Panc1 (cell line): ENCODE measurements around the gene FN3KRP. TPM values are rescaled to one million over a fixed set of nuclear protein-coding genes. Genes with fewer than 3 reads are reported as not detected.

Source experiments
- ATAC-seq: fragments of 200-7000 bp; cut with Tn5 transposase; 2 replicates; pipeline ENCODE4 v1.9.1; 2020; ENCODE audit warnings: mild to moderate bottlenecking, moderate library complexity
- BruUV-seq: library from RNA; stranded (reverse); fragments of 400-500 nt; replicated peaks from 2 replicates; lab custom pipeline; 2021; lab: Mats Ljungman, UMichigan
- CTCF ChIA-PET: fragments of 300-600 bp; sonication (Branson Sonifier 250); formaldehyde crosslinking; loops from one replicate; lab custom pipeline; 2022; ENCODE audit warnings: antibody characterized with exemption; lab: Charles Lee
- POLR2A ChIA-PET: fragments of 300-600 bp; sonication (Branson Sonifier 250); formaldehyde crosslinking; loops from one replicate; lab custom pipeline; 2022; ENCODE audit warnings: antibody characterized with exemption; lab: Charles Lee
- DNase-seq: peaks from one replicate; pipeline ENCODE4 v3.0.0-alpha.2; 2010; ENCODE audit warnings: low read depth, low spot score
- H3K27ac ChIP-seq: 2 replicates; pipeline ENCODE4 v1.5.1; 2011; ENCODE audit warnings: mild to moderate bottlenecking, low read length, inconsistent platforms
- H3K27me3 ChIP-seq: fragments of 200-500 bp; sonication (Bioruptor generic); 2 replicates; pipeline ENCODE4 v1.6.0; 2014; ENCODE audit warnings: low read length, inconsistent platforms; ENCODE audit not compliant: control insufficient read depth, insufficient read depth
- H3K36me3 ChIP-seq: fragments of 200-500 bp; sonication (Bioruptor generic); 2 replicates; pipeline ENCODE4 v1.5.1; 2014; ENCODE audit warnings: inconsistent platforms, mild to moderate bottlenecking, low read length, moderate library complexity; ENCODE audit not compliant: control insufficient read depth, insufficient read depth
- H3K4me1 ChIP-seq: 2 replicates; pipeline ENCODE4 v1.5.1; 2011; ENCODE audit warnings: inconsistent platforms, mild to moderate bottlenecking, low read length, moderate library complexity; ENCODE audit not compliant: control insufficient read depth, insufficient read depth
- H3K4me3 ChIP-seq, 2 experiments: 2 replicates each; pipeline ENCODE4 v1.5.1; 2011 to 2012; ENCODE audit warnings: low read depth in 2 of 2, low read length in 2 of 2, mild to moderate bottlenecking in 2 of 2, inconsistent platforms in 1 of 2, moderate library complexity in 1 of 2
- H3K9me3 ChIP-seq: fragments of 200-500 bp; sonication (Bioruptor generic); 2 replicates; pipeline ENCODE4 v1.5.1; 2014; ENCODE audit warnings: low read depth, mild to moderate bottlenecking, inconsistent platforms, low read length, moderate library complexity; ENCODE audit not compliant: control insufficient read depth, insufficient read depth
- POLR2AphosphoS5 ChIP-seq: IDR thresholded peaks from 2 replicates; pipeline ENCODE4 v1.6.1; 2012; ENCODE audit warnings: mild to moderate bottlenecking, low read depth, low read length, moderate library complexity
- SIN3A ChIP-seq: IDR thresholded peaks from 2 replicates; pipeline ENCODE4 v1.6.1; 2012; ENCODE audit warnings: low read depth, mild to moderate bottlenecking, low read length, moderate library complexity, borderline replicate concordance; ENCODE audit not compliant: insufficient read depth
- TCF7L2 ChIP-seq: IDR thresholded peaks from 2 replicates; pipeline ENCODE4 v1.6.1; 2011; ENCODE audit warnings: mild to moderate bottlenecking, low read depth, low read length, inconsistent platforms
- in situ Hi-C: cut with HindIII; loops from 2 replicates; pipeline ENCODE4 v1.10.0; 2016; ENCODE audit warnings: low sequenced_read_pairs, low pct_unique_long_range_greater_than_20kb
- intact Hi-C: fragments of 100-400 bp; cut with micrococcal nuclease; formaldehyde crosslinking; loops from one replicate; pipeline ENCODE4 v1.10.0; 2022; ENCODE audit not compliant: unreplicated experiment
- total RNA-seq: library from RNA; stranded (reverse); gene quantifications from one replicate; pipeline ENCODE4 v1.2.1, GENCODE V29; 2021; ENCODE audit not compliant: unreplicated experiment
- TF ChIP-seq, protein P1 (sequence below), 2 experiments: IDR thresholded peaks; 2 replicates each; pipeline ENCODE4 v1.6.1; 2011 to 2012; ENCODE audit warnings: low read depth in 2 of 2, control low read depth in 1 of 2, low read length in 1 of 2, mild to moderate bottlenecking in 1 of 2, moderate library complexity in 1 of 2; ENCODE audit not compliant: insufficient read depth in 1 of 2
- TF ChIP-seq, protein P2 (sequence below): fragments of 450-650 bp; IDR thresholded peaks from 2 replicates; pipeline ENCODE4 v1.5.1; 2017; ENCODE audit warnings: mild to moderate bottlenecking

The FN3KRP gene
- total RNA-seq, 1 experiment from 2014 or later: 41.0 TPM

DNA sequence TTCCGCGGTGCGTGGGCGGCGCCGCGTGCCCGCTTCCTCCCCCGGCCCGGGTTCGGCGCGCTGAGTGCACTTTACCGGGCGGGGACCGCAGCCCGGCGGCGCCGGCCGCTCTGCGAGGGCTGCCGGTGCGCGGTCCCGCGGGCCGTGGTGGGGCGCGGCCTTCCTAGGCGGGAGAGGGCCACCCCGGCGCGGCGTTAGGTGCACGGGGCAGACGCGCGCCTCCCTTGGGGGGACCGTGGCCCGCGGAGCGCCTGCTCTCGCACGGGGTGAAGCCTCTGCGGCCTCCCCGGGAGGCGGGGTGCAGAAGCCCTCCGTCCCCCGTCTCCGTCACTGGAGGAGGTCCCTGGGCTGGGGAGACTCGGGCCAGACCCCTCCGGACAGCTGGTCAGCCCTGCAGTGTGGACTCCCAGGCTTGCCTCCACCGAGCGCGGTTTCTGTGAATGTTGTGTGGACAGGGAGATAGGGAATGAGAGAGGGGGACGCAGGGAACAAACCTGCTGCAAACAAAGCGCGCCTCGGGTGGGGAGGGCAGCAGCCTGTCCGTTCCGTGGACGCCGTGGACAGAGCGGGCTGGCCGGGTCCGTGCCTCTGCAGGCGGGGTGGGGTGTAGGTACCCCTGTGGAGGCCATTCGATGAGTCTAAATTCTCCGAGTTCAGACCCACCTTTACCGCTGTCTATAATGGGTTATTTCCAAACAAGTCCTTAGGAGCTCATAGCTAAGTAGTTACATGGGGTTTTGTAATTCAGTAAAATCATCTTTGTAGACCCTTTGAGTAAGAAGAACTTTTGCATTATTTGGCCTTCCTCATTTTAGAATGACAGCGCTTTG is 36.1 kb downstream of the FN3KRP start:
- peak; percentile 46 for ATAC-seq
- DNase-seq: no peak
- intact Hi-C loops (no loop called here), in situ Hi-C loops (no loop called here)
- Histone ChIP-seq H3K27ac (peak overlapping the region; percentile 91), H3K4me1 (peaks cover 24% of the 10 kb centered on the region), H3K4me3 (peak overlapping the region; percentile 83 to 84), H3K27me3 (no peaks in the 10 kb centered on the region), H3K9me3 (no peaks in the 10 kb centered on the region), H3K36me3 (no peaks in the 10 kb centered on the region; the same call in 1 of the 2 replicates)
- ChIA-PET CTCF (interaction anchor here (0.6 kb wide), 1 partner anchor 164 kb away, joined by 3 read pairs; no protein-coding TSS in a partner anchor), POLR2A (no interaction called here)
- no TSS peak for BruUV-seq
- no peak for TF ChIP-seq SIN3A
- TF ChIP-seq, protein P1, sequence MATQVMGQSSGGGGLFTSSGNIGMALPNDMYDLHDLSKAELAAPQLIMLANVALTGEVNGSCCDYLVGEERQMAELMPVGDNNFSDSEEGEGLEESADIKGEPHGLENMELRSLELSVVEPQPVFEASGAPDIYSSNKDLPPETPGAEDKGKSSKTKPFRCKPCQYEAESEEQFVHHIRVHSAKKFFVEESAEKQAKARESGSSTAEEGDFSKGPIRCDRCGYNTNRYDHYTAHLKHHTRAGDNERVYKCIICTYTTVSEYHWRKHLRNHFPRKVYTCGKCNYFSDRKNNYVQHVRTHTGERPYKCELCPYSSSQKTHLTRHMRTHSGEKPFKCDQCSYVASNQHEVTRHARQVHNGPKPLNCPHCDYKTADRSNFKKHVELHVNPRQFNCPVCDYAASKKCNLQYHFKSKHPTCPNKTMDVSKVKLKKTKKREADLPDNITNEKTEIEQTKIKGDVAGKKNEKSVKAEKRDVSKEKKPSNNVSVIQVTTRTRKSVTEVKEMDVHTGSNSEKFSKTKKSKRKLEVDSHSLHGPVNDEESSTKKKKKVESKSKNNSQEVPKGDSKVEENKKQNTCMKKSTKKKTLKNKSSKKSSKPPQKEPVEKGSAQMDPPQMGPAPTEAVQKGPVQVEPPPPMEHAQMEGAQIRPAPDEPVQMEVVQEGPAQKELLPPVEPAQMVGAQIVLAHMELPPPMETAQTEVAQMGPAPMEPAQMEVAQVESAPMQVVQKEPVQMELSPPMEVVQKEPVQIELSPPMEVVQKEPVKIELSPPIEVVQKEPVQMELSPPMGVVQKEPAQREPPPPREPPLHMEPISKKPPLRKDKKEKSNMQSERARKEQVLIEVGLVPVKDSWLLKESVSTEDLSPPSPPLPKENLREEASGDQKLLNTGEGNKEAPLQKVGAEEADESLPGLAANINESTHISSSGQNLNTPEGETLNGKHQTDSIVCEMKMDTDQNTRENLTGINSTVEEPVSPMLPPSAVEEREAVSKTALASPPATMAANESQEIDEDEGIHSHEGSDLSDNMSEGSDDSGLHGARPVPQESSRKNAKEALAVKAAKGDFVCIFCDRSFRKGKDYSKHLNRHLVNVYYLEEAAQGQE (IDR thresholded peaks at IDR 0.05; ENCODE audit: insufficient read depth in 1 of 2, low read depth in 2 of 2, low read length in 1 of 2): 0 out of 4 replicates have a peak, but pooled peaks of 1 of the 2 experiments have one; percentile 11

DNA sequence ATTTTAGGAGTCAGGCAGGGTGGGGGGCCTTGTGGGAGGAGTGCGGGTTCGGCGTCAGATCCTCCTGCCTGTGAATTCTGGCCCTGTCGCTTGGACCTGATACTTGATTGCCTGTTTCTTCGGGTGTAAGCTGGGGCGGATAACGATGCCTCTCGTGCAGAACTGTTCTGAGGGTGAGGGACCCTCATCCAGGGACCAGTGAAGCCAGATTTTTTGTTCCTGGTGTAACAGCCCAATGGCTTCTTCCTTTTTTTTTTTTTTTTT is 36.6 kb downstream of the FN3KRP start:
- Histone ChIP-seq H3K27ac (peak overlapping the region; percentile 91), H3K36me3 (no peaks in the 10 kb centered on the region; the same call in none of the 2 replicates), H3K27me3 (no peaks in the 10 kb centered on the region), H3K9me3 (no peaks in the 10 kb centered on the region), H3K4me1 (peaks cover 24% of the 10 kb centered on the region), H3K4me3 (peak overlapping the region; percentile 83 to 84)
- no peak for DNase-seq
- TF ChIP-seq TCF7L2 (no peak), SIN3A (no peak), POLR2AphosphoS5 (no peak)
- TF ChIP-seq, protein P2, sequence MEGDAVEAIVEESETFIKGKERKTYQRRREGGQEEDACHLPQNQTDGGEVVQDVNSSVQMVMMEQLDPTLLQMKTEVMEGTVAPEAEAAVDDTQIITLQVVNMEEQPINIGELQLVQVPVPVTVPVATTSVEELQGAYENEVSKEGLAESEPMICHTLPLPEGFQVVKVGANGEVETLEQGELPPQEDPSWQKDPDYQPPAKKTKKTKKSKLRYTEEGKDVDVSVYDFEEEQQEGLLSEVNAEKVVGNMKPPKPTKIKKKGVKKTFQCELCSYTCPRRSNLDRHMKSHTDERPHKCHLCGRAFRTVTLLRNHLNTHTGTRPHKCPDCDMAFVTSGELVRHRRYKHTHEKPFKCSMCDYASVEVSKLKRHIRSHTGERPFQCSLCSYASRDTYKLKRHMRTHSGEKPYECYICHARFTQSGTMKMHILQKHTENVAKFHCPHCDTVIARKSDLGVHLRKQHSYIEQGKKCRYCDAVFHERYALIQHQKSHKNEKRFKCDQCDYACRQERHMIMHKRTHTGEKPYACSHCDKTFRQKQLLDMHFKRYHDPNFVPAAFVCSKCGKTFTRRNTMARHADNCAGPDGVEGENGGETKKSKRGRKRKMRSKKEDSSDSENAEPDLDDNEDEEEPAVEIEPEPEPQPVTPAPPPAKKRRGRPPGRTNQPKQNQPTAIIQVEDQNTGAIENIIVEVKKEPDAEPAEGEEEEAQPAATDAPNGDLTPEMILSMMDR: no peak
- TF ChIP-seq, protein P1 (IDR thresholded peaks at IDR 0.05; ENCODE audit: insufficient read depth in 1 of 2, low read depth in 2 of 2, low read length in 1 of 2): no peak
- POLR2A ChIA-PET: no interaction called here
- in situ Hi-C loops: no loop called here
- CTCF ChIA-PET: interaction anchor here (0.6 to 0.7 kb wide), 2 partner anchors 42 to 164 kb away, joined by 3 to 7 read pairs; no protein-coding TSS in a partner anchor
- no peak for ATAC-seq
- intact Hi-C loops: no loop called here
- BruUV-seq: no TSS peak
